ENCODE results near the gene NAA10. TPM values are rescaled to one million over a fixed set of nuclear protein-coding genes. Genes with fewer than 3 reads are reported as not detected.

The NAA10 gene
- total and polyA plus RNA-seq, 2 donors from 2014 or later = 79.3 to 120 TPM

DNA sequence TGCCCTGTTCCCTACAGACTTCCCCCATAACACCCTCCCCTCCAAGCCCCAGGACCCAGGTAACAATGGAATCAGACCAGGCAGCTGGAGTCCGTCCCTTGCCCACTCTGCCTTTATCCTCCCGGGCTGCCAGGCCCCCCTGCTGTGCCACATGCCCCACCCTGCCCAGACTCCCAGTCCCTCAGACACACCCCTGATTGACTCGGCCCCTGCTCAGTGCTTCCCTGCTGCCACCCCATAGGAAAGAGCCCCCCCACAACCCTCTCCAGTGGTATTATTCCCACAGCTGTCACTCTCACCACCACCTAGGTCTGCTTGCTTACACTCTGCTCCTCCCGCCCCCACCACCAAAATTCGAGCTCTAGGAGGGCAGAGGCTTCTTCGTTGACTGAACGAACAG lies 4.7 kb upstream of the NAA10 start:
- no peaks in the 10 kb centered on the region for H3K27me3 ChIP-seq (ENCODE audit: control insufficient read depth, insufficient read depth, low read length)
- H3K9ac ChIP-seq (ENCODE audit: low read length in 3 of 3) = no peak overlapping the region
- no peak overlapping the region for H3K4me3 ChIP-seq (ENCODE audit: low read length in 3 of 3)
- DNase-seq (peak in 1 of 5 donors; percentile 67), FAIRE-seq (no peak)
- H3K9me3 ChIP-seq (ENCODE audit: control insufficient read depth in 2 of 3, insufficient read depth in 1 of 3, low read length in 3 of 3) = no peaks in the 10 kb centered on the region
- no peaks in the 10 kb centered on the region for H3K36me3 ChIP-seq (ENCODE audit: control insufficient read depth in 2 of 3, insufficient read depth in 3 of 3, low read length in 3 of 3)
- peaks cover 0 to 10% (median 0%) of the 10 kb centered on the region in 3 donors for H3K4me1 ChIP-seq (ENCODE audit: control insufficient read depth in 2 of 3, insufficient read depth in 2 of 3, low read depth in 1 of 3, low read length in 3 of 3)
- TF ChIP-seq, protein P1, sequence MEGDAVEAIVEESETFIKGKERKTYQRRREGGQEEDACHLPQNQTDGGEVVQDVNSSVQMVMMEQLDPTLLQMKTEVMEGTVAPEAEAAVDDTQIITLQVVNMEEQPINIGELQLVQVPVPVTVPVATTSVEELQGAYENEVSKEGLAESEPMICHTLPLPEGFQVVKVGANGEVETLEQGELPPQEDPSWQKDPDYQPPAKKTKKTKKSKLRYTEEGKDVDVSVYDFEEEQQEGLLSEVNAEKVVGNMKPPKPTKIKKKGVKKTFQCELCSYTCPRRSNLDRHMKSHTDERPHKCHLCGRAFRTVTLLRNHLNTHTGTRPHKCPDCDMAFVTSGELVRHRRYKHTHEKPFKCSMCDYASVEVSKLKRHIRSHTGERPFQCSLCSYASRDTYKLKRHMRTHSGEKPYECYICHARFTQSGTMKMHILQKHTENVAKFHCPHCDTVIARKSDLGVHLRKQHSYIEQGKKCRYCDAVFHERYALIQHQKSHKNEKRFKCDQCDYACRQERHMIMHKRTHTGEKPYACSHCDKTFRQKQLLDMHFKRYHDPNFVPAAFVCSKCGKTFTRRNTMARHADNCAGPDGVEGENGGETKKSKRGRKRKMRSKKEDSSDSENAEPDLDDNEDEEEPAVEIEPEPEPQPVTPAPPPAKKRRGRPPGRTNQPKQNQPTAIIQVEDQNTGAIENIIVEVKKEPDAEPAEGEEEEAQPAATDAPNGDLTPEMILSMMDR (IDR thresholded peaks at IDR 0.05; ENCODE audit: borderline replicate concordance, extremely low read depth, insufficient read depth) = no peak
- intact Hi-C loops (cut with DNase I) = no loop called here
- H3K27ac ChIP-seq (ENCODE audit: low read depth in 2 of 2, low read length in 2 of 2) = no peak overlapping the region

DNA sequence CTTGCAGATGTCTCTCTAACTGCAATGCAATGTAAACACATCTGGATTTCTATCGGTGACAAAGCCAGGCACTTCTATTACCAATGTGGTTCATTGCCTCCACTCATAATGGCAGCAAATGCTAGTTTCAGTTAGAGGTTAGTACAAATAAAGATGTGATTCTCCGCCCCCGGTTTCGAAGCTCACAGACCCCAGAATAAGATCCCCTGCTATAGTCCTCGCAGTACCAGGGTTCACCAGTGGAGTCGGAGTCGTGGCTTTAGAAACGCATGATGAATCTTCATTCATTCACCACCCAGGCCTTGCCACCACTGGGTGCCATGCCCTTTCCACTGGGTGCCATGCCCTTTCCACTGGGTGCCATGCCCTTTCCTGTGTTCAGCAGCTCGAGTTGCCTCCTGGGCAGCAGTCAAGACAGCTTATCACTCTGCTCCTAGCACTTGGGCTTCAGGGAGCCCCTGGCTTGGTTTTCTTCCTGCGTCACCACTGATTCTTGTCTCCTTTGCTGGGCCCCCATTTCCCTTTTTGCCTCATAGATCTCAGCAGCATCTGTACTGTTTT lies 3.5 kb upstream of the NAA10 start:
- TF ChIP-seq, protein P1 (IDR thresholded peaks at IDR 0.05; ENCODE audit: borderline replicate concordance, extremely low read depth, insufficient read depth) = no peak
- Histone ChIP-seq H3K27ac (ENCODE audit: low read depth in 2 of 2, low read length in 2 of 2) (no peak overlapping the region), H3K36me3 (ENCODE audit: control insufficient read depth in 2 of 3, insufficient read depth in 3 of 3, low read length in 3 of 3) (no peaks in the 10 kb centered on the region), H3K27me3 (ENCODE audit: control insufficient read depth, insufficient read depth, low read length) (no peaks in the 10 kb centered on the region), H3K4me1 (ENCODE audit: control insufficient read depth in 2 of 3, insufficient read depth in 2 of 3, low read depth in 1 of 3, low read length in 3 of 3) (peaks cover 0 to 4% (median 0%) of the 10 kb centered on the region in 3 donors), H3K4me3 (ENCODE audit: low read length in 3 of 3) (no peak overlapping the region), H3K9me3 (ENCODE audit: control insufficient read depth in 2 of 3, insufficient read depth in 1 of 3, low read length in 3 of 3) (no peaks in the 10 kb centered on the region), H3K9ac (ENCODE audit: low read length in 3 of 3) (no peak overlapping the region)
- intact Hi-C loops (cut with DNase I) = no loop called here
- FAIRE-seq (no peak), DNase-seq (peak in 1 of 5 donors; percentile 37)

DNA sequence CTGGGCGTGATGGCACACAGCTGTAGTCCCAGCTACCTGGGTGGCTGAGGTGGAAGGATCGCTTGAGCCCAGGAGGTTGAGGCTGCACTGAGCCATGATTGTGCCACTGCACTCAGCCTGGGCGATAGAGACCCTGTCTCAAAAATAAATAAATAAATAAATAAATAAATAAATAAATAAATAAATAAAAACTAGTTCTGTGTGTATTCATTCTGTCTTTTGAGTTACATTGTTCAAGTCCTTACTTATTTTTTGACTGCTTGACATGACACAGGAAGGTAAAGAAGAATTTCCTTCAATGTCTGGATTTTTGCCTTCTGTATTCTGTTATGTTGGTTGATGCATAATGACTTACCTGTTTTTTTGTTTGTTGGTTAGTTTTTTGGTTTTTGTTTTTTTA lies 2.2 kb upstream of the NAA10 start:
- TF ChIP-seq, protein P1 (IDR thresholded peaks at IDR 0.05; ENCODE audit: borderline replicate concordance, extremely low read depth, insufficient read depth) = no peak
- no peaks in the 10 kb centered on the region for H3K27me3 ChIP-seq (ENCODE audit: control insufficient read depth, insufficient read depth, low read length)
- intact Hi-C loops (cut with DNase I) = no loop called here
- no peaks in the 10 kb centered on the region for H3K36me3 ChIP-seq (ENCODE audit: control insufficient read depth in 2 of 3, insufficient read depth in 3 of 3, low read length in 3 of 3)
- DNase-seq (no peak), FAIRE-seq (no peak)
- H3K4me1 ChIP-seq (ENCODE audit: control insufficient read depth in 2 of 3, insufficient read depth in 2 of 3, low read depth in 1 of 3, low read length in 3 of 3) = peaks cover 0 to 2% (median 0%) of the 10 kb centered on the region in 3 donors
- H3K27ac ChIP-seq (ENCODE audit: low read depth in 2 of 2, low read length in 2 of 2) = no peak overlapping the region
- no peak overlapping the region for H3K4me3 ChIP-seq (ENCODE audit: low read length in 3 of 3)
- H3K9ac ChIP-seq (ENCODE audit: low read length in 3 of 3) = no peak overlapping the region
- H3K9me3 ChIP-seq (ENCODE audit: control insufficient read depth in 2 of 3, insufficient read depth in 1 of 3, low read length in 3 of 3) = no peaks in the 10 kb centered on the region

Data from kidney (tissue), 14 donors.